Ascending aorta (tissue), 2 donors: ENCODE results near the gene XPO5. TPM values are rescaled to one million over a fixed set of nuclear protein-coding genes. Genes with fewer than 3 reads are reported as not detected.

Source experiments
- DNase-seq, 2 donors: peaks; one replicate each; pipeline ENCODE4 v3.0.0-alpha.2; 2019; ENCODE audit warnings: low spot score in 2 of 2
- H3K27ac ChIP-seq, 2 donors: fragments of 200-600 bp; sonication (generic); one replicate each; pipeline ENCODE4 v1.5.1; 2016 to 2017; ENCODE audit warnings: mild to moderate bottlenecking in 1 of 2
- H3K27me3 ChIP-seq: fragments of 200-600 bp; sonication (generic); one replicate; pipeline ENCODE4 v1.5.1; 2017
- H3K36me3 ChIP-seq, 2 donors: fragments of 200-600 bp; sonication (generic); one replicate each; pipeline ENCODE4 v1.5.1; 2016
- H3K4me1 ChIP-seq, 2 donors: fragments of 200-600 bp; sonication (generic); one replicate each; pipeline ENCODE4 v1.5.1; 2016 to 2017; ENCODE audit warnings: mild to moderate bottlenecking in 1 of 2
- H3K4me3 ChIP-seq, 2 donors: fragments of 200-600 bp; sonication (generic); one replicate each; pipeline ENCODE4 v1.5.1; 2016 to 2017; ENCODE audit warnings: mild to moderate bottlenecking in 1 of 2
- H3K9me3 ChIP-seq, 2 donors: fragments of 200-600 bp; sonication (generic); one replicate each; pipeline ENCODE4 v1.5.1; 2016
- intact Hi-C: fragments of 100-400 bp; cut with DNase I; formaldehyde crosslinking; loops from one replicate; pipeline ENCODE4 v1.15.1; 2023
- total RNA-seq: library from RNA; depleted of rRNA; stranded (reverse); fragments of >200 nt; gene quantifications from one replicate; pipeline ENCODE4 v1.1.0, GENCODE V29; 2016
- TF ChIP-seq, protein P1 (sequence below), 3 experiments: fragments of 200-600 bp in 2 of 3; fragments of 450-650 bp in 1 of 3; sonication (generic) in 2 of 3; IDR thresholded peaks; one replicate each; pipeline ENCODE4 v1.5.1; 2016 to 2019; ENCODE audit warnings: antibody characterized with exemption in 3 of 3, mild to moderate bottlenecking in 1 of 3, moderate library complexity in 1 of 3

The XPO5 gene
- total RNA-seq, 1 donor from 2014 or later, result 21.4 TPM

DNA sequence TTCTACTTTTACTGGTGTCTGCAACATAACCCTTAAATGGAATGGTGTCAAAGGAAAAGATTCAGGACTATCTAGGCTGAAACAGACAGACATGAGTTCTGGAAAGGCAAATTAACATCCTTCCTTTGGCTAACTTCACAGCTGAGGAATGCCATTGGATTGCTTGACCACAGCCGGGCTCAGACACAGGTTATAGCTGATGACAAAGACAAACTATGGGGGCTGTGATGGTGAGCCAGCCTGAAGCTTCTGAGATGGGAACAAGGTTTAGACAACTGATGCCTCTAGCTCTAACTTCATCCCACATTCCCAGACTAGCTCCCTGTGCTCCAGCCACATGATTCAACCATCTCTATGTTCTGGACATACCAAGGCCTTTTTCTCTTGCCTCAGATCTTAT is 43.6 kb downstream of the XPO5 start:
- Histone ChIP-seq H3K27me3 (no peaks in the 10 kb centered on the region), H3K4me1 (no peaks in the 10 kb centered on the region), H3K9me3 (no peaks in the 10 kb centered on the region), H3K36me3 (peaks cover 54 to 64% of the 10 kb centered on the region in 2 donors), H3K27ac (no peak overlapping the region), H3K4me3 (no peak overlapping the region)
- intact Hi-C loops, result no loop called here
- no peak for DNase-seq
- TF ChIP-seq, protein P1, sequence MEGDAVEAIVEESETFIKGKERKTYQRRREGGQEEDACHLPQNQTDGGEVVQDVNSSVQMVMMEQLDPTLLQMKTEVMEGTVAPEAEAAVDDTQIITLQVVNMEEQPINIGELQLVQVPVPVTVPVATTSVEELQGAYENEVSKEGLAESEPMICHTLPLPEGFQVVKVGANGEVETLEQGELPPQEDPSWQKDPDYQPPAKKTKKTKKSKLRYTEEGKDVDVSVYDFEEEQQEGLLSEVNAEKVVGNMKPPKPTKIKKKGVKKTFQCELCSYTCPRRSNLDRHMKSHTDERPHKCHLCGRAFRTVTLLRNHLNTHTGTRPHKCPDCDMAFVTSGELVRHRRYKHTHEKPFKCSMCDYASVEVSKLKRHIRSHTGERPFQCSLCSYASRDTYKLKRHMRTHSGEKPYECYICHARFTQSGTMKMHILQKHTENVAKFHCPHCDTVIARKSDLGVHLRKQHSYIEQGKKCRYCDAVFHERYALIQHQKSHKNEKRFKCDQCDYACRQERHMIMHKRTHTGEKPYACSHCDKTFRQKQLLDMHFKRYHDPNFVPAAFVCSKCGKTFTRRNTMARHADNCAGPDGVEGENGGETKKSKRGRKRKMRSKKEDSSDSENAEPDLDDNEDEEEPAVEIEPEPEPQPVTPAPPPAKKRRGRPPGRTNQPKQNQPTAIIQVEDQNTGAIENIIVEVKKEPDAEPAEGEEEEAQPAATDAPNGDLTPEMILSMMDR (IDR thresholded peaks at IDR 0.05), result no peak

DNA sequence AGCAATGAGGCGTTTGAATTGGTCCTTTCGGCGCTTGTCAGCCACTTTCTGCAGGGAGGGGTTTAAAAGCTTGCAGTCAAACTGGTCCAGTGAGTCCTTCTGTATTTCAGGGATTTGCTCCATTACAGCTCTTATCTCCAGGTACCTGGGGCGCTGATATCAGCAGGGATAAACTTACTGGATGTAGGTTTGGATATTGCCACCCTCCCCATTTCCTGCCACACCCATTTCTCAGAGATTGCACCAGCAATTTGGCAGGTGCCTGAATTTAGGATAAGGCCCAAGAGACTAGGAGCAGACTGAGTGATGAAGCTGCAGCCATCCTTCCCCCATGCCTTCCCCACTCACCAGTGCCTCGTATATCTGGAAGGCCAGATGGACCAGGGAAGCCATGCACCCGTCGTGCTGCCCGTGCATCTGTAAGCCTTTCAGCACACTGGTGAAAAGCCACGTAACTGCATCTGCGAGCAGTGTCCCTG is 51.3 kb downstream of the XPO5 start:
- no peak for DNase-seq
- Histone ChIP-seq H3K4me1 (no peaks in the 10 kb centered on the region), H3K9me3 (no peaks in the 10 kb centered on the region), H3K27me3 (no peaks in the 10 kb centered on the region), H3K36me3 (peaks cover 91 to 100% of the 10 kb centered on the region in 2 donors), H3K27ac (no peak overlapping the region), H3K4me3 (no peak overlapping the region)
- intact Hi-C loops, result no loop called here
- TF ChIP-seq, protein P1 (IDR thresholded peaks at IDR 0.05), result no peak

DNA sequence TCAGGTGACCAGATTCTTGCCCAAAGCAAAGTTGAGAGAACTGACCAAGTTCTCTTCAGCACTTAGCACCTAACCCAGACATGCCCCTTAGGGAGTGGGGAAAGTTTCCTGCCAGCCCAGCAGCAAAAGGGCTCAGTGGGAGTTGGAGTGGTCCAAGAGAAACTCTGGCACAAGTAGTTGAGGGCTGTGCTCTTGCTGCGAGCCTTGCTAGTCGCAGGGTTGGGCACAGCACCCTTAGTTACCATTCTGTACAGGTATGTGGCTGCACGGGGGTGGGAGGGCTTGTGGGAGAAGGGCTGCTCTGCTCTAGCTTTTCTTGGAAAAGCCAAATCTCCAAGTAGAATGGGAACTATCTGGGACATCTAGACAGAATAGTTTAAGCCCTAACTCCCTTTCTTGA is 52.6 kb downstream of the XPO5 start:
- intact Hi-C loops, result no loop called here
- peaks cover 79 to 90% of the 10 kb centered on the region in 2 donors for H3K36me3 ChIP-seq

DNA sequence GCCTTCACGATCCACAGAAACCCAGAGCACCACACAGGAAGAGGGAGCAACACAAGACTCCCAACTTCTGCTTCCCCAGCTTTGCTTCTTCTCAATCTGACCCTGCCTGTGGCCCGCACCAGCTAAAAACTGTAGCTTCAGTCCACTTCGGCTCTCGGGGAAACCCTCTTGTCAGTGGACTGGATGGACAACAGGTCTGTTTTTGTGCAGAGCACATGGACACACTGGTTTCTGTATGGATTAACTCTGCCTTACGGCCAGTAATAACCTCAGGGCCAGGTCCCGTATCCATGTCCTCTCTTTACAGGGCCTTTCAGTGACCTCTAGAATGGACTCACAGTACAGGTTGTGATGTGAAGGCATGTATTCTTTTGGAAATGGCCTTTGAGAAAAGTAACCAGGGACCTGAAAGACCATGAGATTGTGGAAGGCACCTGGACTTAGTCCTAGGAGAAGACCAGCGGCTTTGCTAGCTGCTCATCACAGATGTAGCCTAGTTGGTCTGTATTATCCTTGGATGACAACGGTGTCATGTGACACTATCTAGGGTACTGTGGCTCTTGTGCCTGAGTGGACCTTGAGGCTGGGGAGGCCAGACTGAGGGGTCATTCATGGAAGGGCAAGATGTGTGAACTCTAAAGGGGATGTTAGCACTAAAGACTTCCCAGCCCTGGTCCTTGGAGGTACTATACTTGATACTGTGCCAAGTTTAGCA is 53.1 kb downstream of the XPO5 start:
- H3K27me3 ChIP-seq, result no peaks in the 10 kb centered on the region
- intact Hi-C loops, result no loop called here
- no peaks in the 10 kb centered on the region for H3K9me3 ChIP-seq
- TF ChIP-seq, protein P1 (IDR thresholded peaks at IDR 0.05), result no peak
- H3K4me1 ChIP-seq, result peaks cover 4 to 7% of the 10 kb centered on the region in 2 donors
- no peak overlapping the region for H3K27ac ChIP-seq
- no peak overlapping the region for H3K4me3 ChIP-seq
- H3K36me3 ChIP-seq, result peaks cover 74 to 84% of the 10 kb centered on the region in 2 donors
- no peak for DNase-seq

More for the DNA sequence above, 52.6 kb downstream of the XPO5 start:
- no peaks in the 10 kb centered on the region for H3K9me3 ChIP-seq
- H3K4me3 ChIP-seq, result no peak overlapping the region
- peaks cover under 1 to 4% of the 10 kb centered on the region in 2 donors for H3K4me1 ChIP-seq
- no peak overlapping the region for H3K27ac ChIP-seq
- no peaks in the 10 kb centered on the region for H3K27me3 ChIP-seq
- TF ChIP-seq, protein P1 (IDR thresholded peaks at IDR 0.05), result no peak
- DNase-seq, result no peak

DNA sequence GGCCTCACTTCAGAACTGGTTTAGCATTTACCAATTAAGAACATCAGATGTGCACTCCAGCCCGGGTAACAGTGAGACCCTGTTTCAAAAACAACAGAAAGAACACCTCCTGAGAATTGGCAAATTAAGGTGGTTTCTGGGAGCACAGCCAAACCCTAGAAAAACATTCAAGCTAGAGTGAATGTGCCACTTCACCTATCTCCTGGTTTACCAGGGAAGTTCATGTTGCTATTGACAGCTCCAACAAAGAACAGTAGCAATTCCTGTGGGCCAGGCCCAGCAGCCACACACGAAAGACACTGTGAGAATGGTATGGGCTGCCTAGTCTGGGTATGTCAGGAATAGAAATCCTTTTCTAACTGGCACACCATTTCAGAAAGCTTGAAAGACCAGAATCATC is 54.0 kb downstream of the XPO5 start:
- Histone ChIP-seq H3K9me3 (no peaks in the 10 kb centered on the region), H3K27me3 (no peaks in the 10 kb centered on the region), H3K27ac (no peak overlapping the region), H3K36me3 (peaks cover 66 to 76% of the 10 kb centered on the region in 2 donors), H3K4me1 (peaks cover 4 to 10% of the 10 kb centered on the region in 2 donors), H3K4me3 (no peak overlapping the region)
- TF ChIP-seq, protein P1 (IDR thresholded peaks at IDR 0.05), result no peak
- intact Hi-C loops, result no loop called here
- DNase-seq, result no peak
